GM12878 (cell line): ENCODE data around the gene KCNAB2.

Experiments
- CTCF ChIP-seq, 3 experiments: IDR thresholded peaks in 2 of 3; conservative IDR thresholded peaks in 1 of 3; 2 replicates each; pipeline ENCODE4 v1.5.1; 2011; ENCODE audit warnings: low read depth in 3 of 3, low read length in 3 of 3, mild to moderate bottlenecking in 3 of 3, control low read depth in 2 of 3, moderate library complexity in 2 of 3, inconsistent platforms in 1 of 3, mixed read lengths in 1 of 3; ENCODE audit not compliant: control insufficient read depth in 2 of 3, insufficient read depth in 1 of 3; ENCODE audit errors: extremely low read depth in 1 of 3
- IKZF1 ChIP-seq: fragments of 450-650 bp; conservative IDR thresholded peaks from 2 replicates; pipeline ENCODE4 v1.6.1; 2017; ENCODE audit warnings: antibody characterized with exemption, mild to moderate bottlenecking
- JUND ChIP-seq: IDR thresholded peaks from 2 replicates; pipeline ENCODE4 v1.6.1; 2012; ENCODE audit warnings: low read depth, mild to moderate bottlenecking, low read length, improper control_type of control experiment, moderate library complexity
- PAX8 ChIP-seq: fragments of 450-650 bp; IDR thresholded peaks from 2 replicates; pipeline ENCODE4 v1.6.1; 2017; ENCODE audit warnings: mild to moderate bottlenecking, moderate library complexity
- ZSCAN29 ChIP-seq: fragments of 450-650 bp; IDR thresholded peaks from 2 replicates; pipeline ENCODE4 v1.6.1; 2017; ENCODE audit warnings: mild to moderate bottlenecking, moderate library complexity

GRCh38 chr1:6030132-6030531, 15.6 kb upstream of the KCNAB2 start:
- TF ChIP-seq CTCF (IDR thresholded peaks at IDR 0.05 in 2 of 3, conservative IDR thresholded peaks at IDR 0.05 in 1 of 3; ENCODE audit: control insufficient read depth in 2 of 3, extremely low read depth in 1 of 3, insufficient read depth in 1 of 3, low read depth in 3 of 3, low read length in 3 of 3) (no peak), PAX8 (no peak), ZSCAN29 (no peak), JUND (no peak), IKZF1 (no peak)
